Right kidney (tissue), 1 donor: ENCODE data around the gene CCDC81.

Experiments used
- DNase-seq: peaks from one replicate; pipeline ENCODE4 v3.0.0-alpha.2; 2016

Gene CCDC81

DNA sequence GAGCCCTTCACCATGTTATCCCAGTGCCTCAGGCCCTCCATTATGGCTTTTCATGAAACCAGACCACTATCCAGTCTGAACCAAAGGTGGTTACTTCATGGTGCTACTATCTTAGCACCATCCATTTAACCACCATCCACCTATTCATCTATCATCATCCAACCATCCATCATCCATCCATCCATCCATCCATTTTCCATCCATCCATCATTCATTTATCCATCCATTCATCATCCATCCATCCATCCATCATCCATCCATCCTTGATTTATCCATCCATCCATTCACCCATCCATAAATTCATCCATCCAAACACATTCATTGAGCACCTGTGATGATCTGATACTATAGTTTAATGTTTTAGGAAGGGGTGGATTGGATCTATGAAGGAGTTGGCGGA is 93.5 kb downstream of the CCDC81 start:
- no peak for DNase-seq

GRCh38 chr11:86469491-86470388 is 95.1 kb downstream of the CCDC81 start:
- no peak for DNase-seq
